Endothelial cell of umbilical vein (primary cell): ENCODE results near the gene SESN2. TPM values are rescaled to one million over a fixed set of nuclear protein-coding genes. Genes with fewer than 3 reads are reported as not detected.

Source experiments
- BruUV-seq: library from RNA; stranded (reverse); fragments of 400-500 nt; replicated peaks from 2 replicates; lab custom pipeline; 2021; lab: Mats Ljungman, UMichigan
- CTCF ChIA-PET: fragments of 300-600, 350-600 bp; sonication (Branson Sonifier 250); formaldehyde crosslinking; loops from one replicate; lab custom pipeline; 2021; ENCODE audit warnings: antibody characterized with exemption, inconsistent platforms; lab: Charles Lee
- POLR2A ChIA-PET: fragments of 300-600, 350-600 bp; sonication (Branson Sonifier 250); formaldehyde crosslinking; loops from one replicate; lab custom pipeline; 2021; ENCODE audit warnings: antibody characterized with exemption, inconsistent platforms; lab: Charles Lee
- DNase-seq: peaks from one replicate; pipeline ENCODE4 v3.0.0-alpha.2; 2011; ENCODE audit warnings: low read depth, low spot score
- FAIRE-seq: peaks from 2 replicates; lab custom pipeline; 2011; peaks lifted over from hg19 to GRCh38; lab: Jason Lieb, UNC
- H2AFZ ChIP-seq: 2 replicates; pipeline ENCODE4 v1.6.0; 2012; ENCODE audit warnings: low read depth, low read length, control low read depth, inconsistent platforms
- H3K27ac ChIP-seq: 2 replicates; pipeline ENCODE4 v1.5.1; 2011; ENCODE audit warnings: low read depth, mild to moderate bottlenecking, control low read depth, low read length, moderate library complexity; ENCODE audit not compliant: insufficient read depth
- H3K27me3 ChIP-seq, 2 experiments: 2 replicates each; pipeline versions ENCODE4 v1.6.0 to v1.6.1; 2011; ENCODE audit warnings: low read length in 2 of 2, mixed read lengths in 1 of 2; ENCODE audit not compliant: control insufficient read depth in 2 of 2, insufficient read depth in 2 of 2
- H3K36me3 ChIP-seq, 2 experiments: 2 replicates in 1 of 2; 3 replicates in 1 of 2; pipeline ENCODE4 v1.5.1; 2011; ENCODE audit warnings: low read length in 2 of 2, mild to moderate bottlenecking in 1 of 2, moderate library complexity in 1 of 2; ENCODE audit not compliant: control insufficient read depth in 2 of 2, insufficient read depth in 2 of 2; ENCODE audit errors: extremely low read depth in 1 of 2
- H3K4me1 ChIP-seq: 3 replicates; pipeline ENCODE4 v1.5.1; 2011; ENCODE audit warnings: mild to moderate bottlenecking, low read length; ENCODE audit not compliant: control insufficient read depth, insufficient read depth; ENCODE audit errors: extremely low read depth
- H3K4me2 ChIP-seq: 2 replicates; pipeline ENCODE4 v1.6.1; 2011; ENCODE audit warnings: low read length, control low read depth, mixed read lengths; ENCODE audit not compliant: insufficient read depth
- H3K4me3 ChIP-seq, 3 experiments: fragments of 200-600 bp in 1 of 3; sonication (generic), shearing (Covaris generic) in 1 of 3; replicated peaks in 1 of 3; 2 replicates each; pipeline ENCODE4 v1.5.1; 2011 to 2016; ENCODE audit warnings: control low read depth in 3 of 3, low read length in 3 of 3, mild to moderate bottlenecking in 2 of 3, inconsistent platforms in 1 of 3, low read depth in 1 of 3, moderate library complexity in 1 of 3; ENCODE audit not compliant: insufficient read depth in 1 of 3
- H3K79me2 ChIP-seq: 2 replicates; pipeline ENCODE4 v1.6.0; 2012; ENCODE audit warnings: low read length, inconsistent platforms; ENCODE audit not compliant: control insufficient read depth, insufficient read depth
- H3K9ac ChIP-seq: replicated peaks from 2 replicates; pipeline ENCODE3; 2011; ENCODE audit warnings: low read length, control low read depth; ENCODE audit not compliant: insufficient read depth; ENCODE audit errors: extremely low read depth
- H3K9me1 ChIP-seq: replicated peaks from 3 replicates; pipeline ENCODE4 v1.6.0; 2011; ENCODE audit warnings: mild to moderate bottlenecking, low read length; ENCODE audit not compliant: control insufficient read depth, insufficient read depth; ENCODE audit errors: extremely low read depth
- H3K9me3 ChIP-seq: replicated peaks from 2 replicates; pipeline ENCODE4 v1.5.1; 2012; ENCODE audit warnings: low read length, inconsistent platforms; ENCODE audit not compliant: control insufficient read depth, insufficient read depth
- H4K20me1 ChIP-seq: replicated peaks from 2 replicates; pipeline ENCODE3; 2011; ENCODE audit warnings: mild to moderate bottlenecking, low read length; ENCODE audit not compliant: control insufficient read depth, insufficient read depth; ENCODE audit errors: extremely low read depth
- CTCF ChIP-seq, 2 donors: IDR thresholded peaks; 1 replicate in 1 of 2; 2 replicates in 1 of 2; pipeline ENCODE4 v1.5.1; 2011; ENCODE audit warnings: low read length in 2 of 2, mild to moderate bottlenecking in 2 of 2, moderate library complexity in 2 of 2, control low read depth in 1 of 2, inconsistent platforms in 1 of 2, low read depth in 1 of 2; ENCODE audit not compliant: insufficient read depth in 1 of 2; ENCODE audit errors: extremely low read depth in 1 of 2
- EZH2 ChIP-seq: IDR thresholded peaks from 2 replicates; pipeline ENCODE4 v1.6.1; 2012; ENCODE audit warnings: borderline replicate concordance, low read depth, mild to moderate bottlenecking, moderate library complexity, low read length, inconsistent platforms; ENCODE audit not compliant: severe bottlenecking
- FOS ChIP-seq: IDR thresholded peaks from 2 replicates; pipeline ENCODE4 v1.6.1; 2011; ENCODE audit warnings: mild to moderate bottlenecking, low read length, moderate library complexity, borderline replicate concordance; ENCODE audit not compliant: insufficient read depth
- GATA2 ChIP-seq: IDR thresholded peaks from 2 replicates; pipeline ENCODE4 v1.7.0; 2011; ENCODE audit warnings: low read depth, mild to moderate bottlenecking, moderate library complexity, mixed read lengths, low read length; ENCODE audit not compliant: insufficient read length, insufficient read depth
- JUN ChIP-seq: IDR thresholded peaks from 2 replicates; pipeline ENCODE4 v1.6.1; 2011; ENCODE audit warnings: borderline replicate concordance, low read depth; ENCODE audit not compliant: insufficient read length, insufficient read depth
- MAX ChIP-seq: IDR thresholded peaks from 2 replicates; pipeline ENCODE4 v1.6.1; 2011; ENCODE audit not compliant: insufficient read depth, insufficient read length
- MYC ChIP-seq: IDR thresholded peaks from one replicate; pipeline ENCODE4 v1.6.1; 2011; ENCODE audit warnings: mild to moderate bottlenecking, low read depth, low read length
- POLR2A ChIP-seq: IDR thresholded peaks from 2 replicates; pipeline ENCODE4 v1.6.1; 2012; ENCODE audit warnings: low read depth, mild to moderate bottlenecking, control low read depth, low read length
- POLR2AphosphoS5 ChIP-seq: IDR thresholded peaks from 2 replicates; pipeline ENCODE4 v1.6.1; 2012; ENCODE audit warnings: low read depth, mild to moderate bottlenecking, control low read depth, low read length, moderate library complexity; ENCODE audit not compliant: insufficient read depth
- dilution Hi-C: fragments of 300-500 bp; cut with MboI; formaldehyde crosslinking; loops from one replicate; pipeline ENCODE4 v1.15.0; 2019; ENCODE audit warnings: low sequenced_read_pairs; ENCODE audit not compliant: extremely low pct_ligation_motif_present
- intact Hi-C: fragments of 100-400 bp; cut with micrococcal nuclease; formaldehyde crosslinking; loops from one replicate; pipeline ENCODE4 v1.10.0; 2022
- polyA plus RNA-seq, 4 experiments: library from polyadenylated mRNA; depleted of rRNA in 3 of 4; stranded (reverse) in 3 of 4; unstranded in 1 of 4; fragments of >200 nt; gene quantifications; 2 replicates each; pipeline versions ENCODE4 v1.2.1 to v1.2.3, GENCODE V29; 2011 to 2012; ENCODE audit warnings: missing spikeins in 1 of 4
- total RNA-seq: library from RNA; stranded (reverse); gene quantifications from 2 replicates; pipeline ENCODE4 v1.2.3, GENCODE V29; 2021

The SESN2 gene
- total and polyA plus RNA-seq, 2 donors (not counting 3 experiments of a cell fraction or from before 2014, with no cell fraction given), result 11.6 to 13.2 TPM

DNA sequence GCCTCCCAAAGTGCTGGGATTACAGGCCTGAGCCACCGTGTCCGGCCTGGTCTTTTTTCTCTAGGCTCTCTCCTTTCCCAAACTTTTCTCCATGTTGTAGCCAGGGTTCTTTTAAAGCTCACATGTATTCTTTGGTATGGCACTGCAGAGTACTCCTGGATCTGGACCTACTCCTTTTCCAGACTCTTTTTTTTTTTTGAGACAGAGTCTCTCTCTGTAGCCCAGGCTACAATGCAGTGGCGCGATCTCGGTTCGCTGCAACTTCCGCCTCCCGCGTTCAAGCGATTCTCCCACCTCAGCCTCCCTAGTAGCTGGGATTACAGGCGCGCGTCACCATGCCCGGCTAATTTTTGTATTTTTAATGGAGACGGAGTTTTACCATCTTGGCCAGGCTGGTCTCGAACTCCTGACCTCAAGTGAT, 68.9 kb downstream of the SESN2 start:
- TSS peak; percentile 97 for BruUV-seq

More for the DNA sequence above, 68.9 kb downstream of the SESN2 start:
- CTCF ChIA-PET, result interaction anchor here (0.9 to 2.5 kb wide), 11 partner anchors 9 to 240 kb away, joined by 3 to 31 read pairs (median 5); partner anchors contain the start of genes EYA3 and SESN2
- DNase-seq (no peak), FAIRE-seq (no peak)
- peak overlapping the region; percentile 48 to 93 (median 62) for H3K4me3 ChIP-seq
- TF ChIP-seq MAX, result no peak
- TF ChIP-seq EZH2, result no peak
- TF ChIP-seq GATA2, result no peak
- TF ChIP-seq POLR2AphosphoS5, result no peak
- no peak for TF ChIP-seq POLR2A
- no peak for TF ChIP-seq MYC
- TF ChIP-seq JUN, result no peak
- TF ChIP-seq FOS, result no peak
- no peak for TF ChIP-seq CTCF (IDR thresholded peaks at IDR 0.05; ENCODE audit: extremely low read depth in 1 of 2, insufficient read depth in 1 of 2, low read depth in 1 of 2, low read length in 2 of 2)
- POLR2A ChIA-PET, result interaction anchor here (0.6 to 1.4 kb wide), 4 partner anchors 68 to 253 kb away, joined by 4 to 11 read pairs (median 8); no protein-coding TSS in a partner anchor
- H3K9me3 ChIP-seq, result no peaks in the 10 kb centered on the region
- intact Hi-C loops (loop anchor here (2.0 kb wide), 2 partner anchors 69 to 79 kb away; partner anchors contain the start of gene SESN2), dilution Hi-C loops (no loop called here)
- peaks cover 6% of the 10 kb centered on the region for H3K79me2 ChIP-seq
- peak overlapping the region; percentile 91 for H3K27ac ChIP-seq
- peak overlapping the region; percentile 98 for H3K9ac ChIP-seq
- H3K36me3 ChIP-seq, result peaks cover 4 to 10% of the 10 kb centered on the region in 2 experiments
- peaks cover 11% of the 10 kb centered on the region for H3K4me1 ChIP-seq
- peak overlapping the region; percentile 68 for H3K4me2 ChIP-seq
- H2AFZ ChIP-seq, result peak overlapping the region; percentile 79
- no peaks in the 10 kb centered on the region for H3K27me3 ChIP-seq
- no peaks in the 10 kb centered on the region for H4K20me1 ChIP-seq
- no peaks in the 10 kb centered on the region for H3K9me1 ChIP-seq
